Body of pancreas (tissue), 4 donors: ENCODE results near the gene HTRA3. TPM values are rescaled to one million over a fixed set of nuclear protein-coding genes. Genes with fewer than 3 reads are reported as not detected.

Source experiments
- ATAC-seq: fragments of 150-250 bp; one replicate; pipeline ENCODE4 v1.9.1; 2016
- DNase-seq, 4 donors: peaks; one replicate each; pipeline ENCODE4 v3.0.0-alpha.2; 2019
- H3K27ac ChIP-seq, 4 donors: fragments of 200-600 bp; sonication (generic); 1 replicate in 3 of 4; 2 replicates in 1 of 4; pipeline versions ENCODE4 v1.5.1 to v1.6.1; 2016 to 2019; ENCODE audit warnings: mild to moderate bottlenecking in 1 of 4, mixed read lengths in 1 of 4, moderate library complexity in 1 of 4
- H3K27me3 ChIP-seq, 2 donors: fragments of 200-600 bp; sonication (generic); one replicate each; pipeline ENCODE4 v1.6.0; 2016; ENCODE audit warnings: mild to moderate bottlenecking in 1 of 2
- H3K36me3 ChIP-seq, 2 donors: fragments of 200-600 bp; sonication (generic); replicated peaks in 1 of 2; 2 replicates each; pipeline ENCODE4 v1.5.1; 2016; ENCODE audit warnings: low read depth in 2 of 2; ENCODE audit not compliant: insufficient read depth in 1 of 2
- H3K4me1 ChIP-seq: fragments of 200-600 bp; sonication (generic); one replicate; pipeline ENCODE4 v1.6.0; 2016
- H3K4me3 ChIP-seq, 2 donors: fragments of 200-600 bp; sonication (generic); 1 replicate in 1 of 2; 2 replicates in 1 of 2; pipeline ENCODE4 v1.5.1; 2016 to 2019
- H3K9me3 ChIP-seq, 3 donors: fragments of 200-600 bp; sonication (generic); 1 replicate in 2 of 3; 2 replicates in 1 of 3; pipeline ENCODE4 v1.5.1; 2016
- POLR2A ChIP-seq, 3 donors: fragments of 450-650 bp; IDR thresholded peaks; one replicate each; pipeline ENCODE4 v1.6.1; 2016; ENCODE audit warnings: antibody characterized with exemption in 3 of 3, mild to moderate bottlenecking in 2 of 3
- WGBS, 2 donors: methylation state at CpG; one replicate each; pipeline ENCODE4 v1.1.5; 2017; 5-methylcytosine and 5-hydroxymethylcytosine counted together
- intact Hi-C: fragments of 100-400 bp; cut with DNase I; formaldehyde crosslinking; loops from one replicate; pipeline ENCODE4 v1.15.1; 2023
- total RNA-seq, 2 donors: library from RNA; depleted of rRNA; stranded (reverse); fragments of >200 nt; gene quantifications; one replicate each; pipeline ENCODE4 v1.1.0, GENCODE V29; 2016
- TF ChIP-seq, protein P1 (sequence below), 7 experiments: fragments of 450-650 bp in 4 of 7; fragments of 200-600 bp in 3 of 7; sonication (generic) in 3 of 7; IDR thresholded peaks; one replicate each; pipeline ENCODE4 v1.5.1; 2016 to 2019; ENCODE audit warnings: antibody characterized with exemption in 7 of 7

HTRA3 gene
- total RNA-seq, 2 donors from 2014 or later: 4.2 to 17.5 TPM

DNA sequence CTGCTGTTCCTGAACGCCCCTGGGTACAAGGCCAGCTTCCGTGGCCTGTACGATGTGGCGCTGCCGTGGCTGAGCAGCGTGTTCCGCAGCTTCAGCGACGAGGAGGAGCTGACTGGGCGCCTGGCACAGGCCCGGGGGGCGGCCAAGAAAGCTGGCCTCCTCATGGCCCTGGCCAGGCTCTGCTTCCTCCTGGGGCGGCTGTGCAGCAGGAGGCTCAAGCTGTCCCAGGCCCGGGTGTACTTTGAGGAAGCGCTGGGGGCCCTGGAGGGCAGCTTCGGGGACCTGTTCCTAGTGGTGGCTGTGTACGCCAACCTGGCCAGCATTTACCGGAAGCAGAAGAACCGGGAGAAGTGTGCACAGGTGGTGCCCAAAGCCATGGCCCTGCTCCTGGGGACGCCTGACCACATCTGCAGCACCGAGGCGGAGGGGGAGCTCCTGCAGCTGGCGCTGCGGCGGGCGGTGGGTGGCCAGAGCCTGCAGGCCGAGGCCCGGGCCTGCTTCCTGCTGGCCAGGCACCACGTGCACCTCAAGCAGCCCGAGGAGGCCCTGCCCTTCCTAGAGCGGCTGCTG lies 42.3 kb upstream of the HTRA3 start:
- Histone ChIP-seq H3K27ac (peak overlapping the region in 1 of 4 donors; percentile 73), H3K27me3 (no peaks in the 10 kb centered on the region), H3K4me3 (no peak overlapping the region), H3K4me1 (peaks cover 26% of the 10 kb centered on the region), H3K9me3 (no peaks in the 10 kb centered on the region), H3K36me3 (peaks cover 0 to 16% of the 10 kb centered on the region in 2 donors)
- intact Hi-C loops: no loop called here
- ATAC-seq: no peak
- 87% methylated on average over 31 of the region's 31 CpGs; no CpG with 5 or more reads in 1 of the 2 donors for WGBS, 2 donors
- peak in 1 of 4 donors; percentile 38 for DNase-seq
- TF ChIP-seq POLR2A (IDR thresholded peaks at IDR 0.05): no peak
- TF ChIP-seq, protein P1, sequence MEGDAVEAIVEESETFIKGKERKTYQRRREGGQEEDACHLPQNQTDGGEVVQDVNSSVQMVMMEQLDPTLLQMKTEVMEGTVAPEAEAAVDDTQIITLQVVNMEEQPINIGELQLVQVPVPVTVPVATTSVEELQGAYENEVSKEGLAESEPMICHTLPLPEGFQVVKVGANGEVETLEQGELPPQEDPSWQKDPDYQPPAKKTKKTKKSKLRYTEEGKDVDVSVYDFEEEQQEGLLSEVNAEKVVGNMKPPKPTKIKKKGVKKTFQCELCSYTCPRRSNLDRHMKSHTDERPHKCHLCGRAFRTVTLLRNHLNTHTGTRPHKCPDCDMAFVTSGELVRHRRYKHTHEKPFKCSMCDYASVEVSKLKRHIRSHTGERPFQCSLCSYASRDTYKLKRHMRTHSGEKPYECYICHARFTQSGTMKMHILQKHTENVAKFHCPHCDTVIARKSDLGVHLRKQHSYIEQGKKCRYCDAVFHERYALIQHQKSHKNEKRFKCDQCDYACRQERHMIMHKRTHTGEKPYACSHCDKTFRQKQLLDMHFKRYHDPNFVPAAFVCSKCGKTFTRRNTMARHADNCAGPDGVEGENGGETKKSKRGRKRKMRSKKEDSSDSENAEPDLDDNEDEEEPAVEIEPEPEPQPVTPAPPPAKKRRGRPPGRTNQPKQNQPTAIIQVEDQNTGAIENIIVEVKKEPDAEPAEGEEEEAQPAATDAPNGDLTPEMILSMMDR (IDR thresholded peaks at IDR 0.05): no peak

GRCh38 chr4:8227771-8228318 lies 41.7 kb upstream of the HTRA3 start:
- TF ChIP-seq, protein P1 (IDR thresholded peaks at IDR 0.05): no peak
- TF ChIP-seq POLR2A (IDR thresholded peaks at IDR 0.05): no peak
- Histone ChIP-seq H3K4me3 (no peak overlapping the region), H3K4me1 (peaks cover 26% of the 10 kb centered on the region), H3K9me3 (no peaks in the 10 kb centered on the region), H3K36me3 (peaks cover 0 to 15% of the 10 kb centered on the region in 2 donors), H3K27ac (peak overlapping the region; percentile 57 to 73 (median 66)), H3K27me3 (no peaks in the 10 kb centered on the region)
- DNase-seq (no peak), ATAC-seq (no peak)
- intact Hi-C loops: no loop called here
- 85% methylated on average over 24 of the region's 27 CpGs; no CpG with 5 or more reads in 1 of the 2 donors for WGBS, 2 donors

GRCh38 chr4:8228319-8229250 lies 41.0 kb upstream of the HTRA3 start:
- intact Hi-C loops: no loop called here
- WGBS, 2 donors: 28 to 69% methylated on average over 6 to 35 of the region's 39 CpGs
- Histone ChIP-seq H3K4me3 (no peak overlapping the region), H3K4me1 (peaks cover 26% of the 10 kb centered on the region), H3K27ac (peak overlapping the region; percentile 57 to 73 (median 66)), H3K9me3 (no peaks in the 10 kb centered on the region), H3K36me3 (peaks cover 0 to 12% of the 10 kb centered on the region in 2 donors), H3K27me3 (no peaks in the 10 kb centered on the region)
- TF ChIP-seq, protein P1 (IDR thresholded peaks at IDR 0.05): no peak
- no peak for TF ChIP-seq POLR2A (IDR thresholded peaks at IDR 0.05)
- DNase-seq (peak; percentile 87 to 95 (median 94)), ATAC-seq (peak; percentile 85)

GRCh38 chr4:8229331-8229975 lies 40.1 kb upstream of the HTRA3 start:
- no peak for ATAC-seq

More at GRCh38 chr4:8229331-8229975, 40.1 kb upstream of the HTRA3 start:
- H3K4me3 ChIP-seq: no peak overlapping the region
- DNase-seq: no peak
- peaks cover 0 to 12% of the 10 kb centered on the region in 2 donors for H3K36me3 ChIP-seq
- intact Hi-C loops: no loop called here
- TF ChIP-seq, protein P1 (IDR thresholded peaks at IDR 0.05): no peak
- TF ChIP-seq POLR2A (IDR thresholded peaks at IDR 0.05): no peak
- no peak overlapping the region for H3K27ac ChIP-seq
- WGBS, 2 donors: 90 to 93% methylated on average over 13 to 16 of the region's 17 CpGs
- no peaks in the 10 kb centered on the region for H3K27me3 ChIP-seq
- H3K4me1 ChIP-seq: peaks cover 26% of the 10 kb centered on the region
- no peaks in the 10 kb centered on the region for H3K9me3 ChIP-seq
